Stomach (tissue), 9 donors: Measurements from ENCODE around the gene GREB1L. TPM values are rescaled to one million over a fixed set of nuclear protein-coding genes. Genes with fewer than 3 reads are reported as not detected.

Source experiments
- DNase-seq, 2 donors: peaks; one replicate each; pipeline versions ENCODE4 v3.0.0 to v3.0.0-alpha.2; 2013 to 2019
- H3K27ac ChIP-seq, 5 donors: fragments of 200-600 bp in 4 of 5; sonication (generic) in 4 of 5; one replicate each; pipeline ENCODE4 v1.5.1; 2013 to 2019; ENCODE audit warnings: mild to moderate bottlenecking in 1 of 5, moderate library complexity in 1 of 5
- H3K27me3 ChIP-seq, 3 donors: fragments of 200-600 bp; sonication (generic); one replicate each; pipeline ENCODE4 v1.5.1; 2017 to 2019; ENCODE audit warnings: mixed run types in 1 of 3
- H3K36me3 ChIP-seq, 4 donors: fragments of 200-600 bp; sonication (generic); 1 replicate in 3 of 4; 2 replicates in 1 of 4; pipeline ENCODE4 v1.5.1; 2016 to 2019
- H3K4me1 ChIP-seq, 4 donors: fragments of 200-600 bp; sonication (generic); one replicate each; pipeline ENCODE4 v1.5.1; 2016 to 2019
- H3K4me3 ChIP-seq, 4 donors: fragments of 200-600 bp; sonication (generic) in 3 of 4; one replicate each; pipeline ENCODE4 v1.5.1; 2016 to 2019; ENCODE audit warnings: mild to moderate bottlenecking in 1 of 4
- H3K9me3 ChIP-seq, 4 donors: fragments of 200-600 bp; sonication (generic); one replicate each; pipeline ENCODE4 v1.5.1; 2016 to 2019
- EP300 ChIP-seq: sonication (generic); formaldehyde crosslinking; IDR thresholded peaks from one replicate; pipeline ENCODE4 v1.6.1; 2017; ENCODE audit warnings: antibody characterized with exemption
- POLR2A ChIP-seq, 4 donors: fragments of 450-650 bp; IDR thresholded peaks; one replicate each; pipeline ENCODE4 v1.6.1; 2016; ENCODE audit warnings: antibody characterized with exemption in 4 of 4, control low read depth in 2 of 4, mild to moderate bottlenecking in 1 of 4, moderate library complexity in 1 of 4
- POLR2AphosphoS5 ChIP-seq, 3 donors: sonication (generic); formaldehyde crosslinking; IDR thresholded peaks; one replicate each; pipeline ENCODE4 v1.6.1; 2016; ENCODE audit warnings: antibody characterized with exemption in 3 of 3
- WGBS, 5 donors: extraction: QIAGEN DNeasy Blood & Tissue Kit in 3 of 5; methylation state at CpG; one replicate each; pipeline versions ENCODE4 v1.1.5 to v1.1.7; 2013 to 2018; 5-methylcytosine and 5-hydroxymethylcytosine counted together
- intact Hi-C: fragments of 100-400 bp; cut with DNase I; formaldehyde crosslinking; loops from one replicate; pipeline ENCODE4 v1.15.1; 2023; ENCODE audit warnings: low total_unique reads
- polyA plus RNA-seq, 3 donors: library from polyadenylated mRNA; stranded (reverse); fragments of 200-250 nt; gene quantifications; one replicate each; pipeline ENCODE4 v1.2.3, GENCODE V29; 2013
- total RNA-seq, 5 donors: library from RNA; depleted of rRNA; stranded (reverse); fragments of >200 nt; gene quantifications; one replicate each; pipeline versions ENCODE4 v1.1.0 to v1.2.3, GENCODE V29; 2014 to 2016
- TF ChIP-seq, protein P1 (sequence below), 7 experiments: fragments of 450-650 bp in 4 of 7; fragments of 200-600 bp in 3 of 7; sonication (generic) in 3 of 7; IDR thresholded peaks; one replicate each; pipeline ENCODE4 v1.5.1; 2016 to 2019; ENCODE audit warnings: antibody characterized with exemption in 7 of 7, control low read depth in 2 of 7, mild to moderate bottlenecking in 1 of 7
- donor health status: healthy with polysubstance abuse.
- donor health status: Bipolar disorder and iron deficiency.
- donor health status: healthy.

GREB1L gene
- total and polyA plus RNA-seq, 8 donors = 0.15 to 77.6 (median 0.45) TPM; not detected in 1

GRCh38 chr18:21402272-21402671 lies 160.2 kb downstream of the GREB1L start:
- Histone ChIP-seq H3K4me3 (no peak overlapping the region), H3K27me3 (no peaks in the 10 kb centered on the region), H3K4me1 (no peaks in the 10 kb centered on the region), H3K36me3 (no peaks in the 10 kb centered on the region), H3K27ac (no peak overlapping the region), H3K9me3 (no peaks in the 10 kb centered on the region)
- TF ChIP-seq EP300 (no peak), POLR2AphosphoS5 (IDR thresholded peaks at IDR 0.05) (no peak), POLR2A (IDR thresholded peaks at IDR 0.05) (no peak)
- TF ChIP-seq, protein P1, sequence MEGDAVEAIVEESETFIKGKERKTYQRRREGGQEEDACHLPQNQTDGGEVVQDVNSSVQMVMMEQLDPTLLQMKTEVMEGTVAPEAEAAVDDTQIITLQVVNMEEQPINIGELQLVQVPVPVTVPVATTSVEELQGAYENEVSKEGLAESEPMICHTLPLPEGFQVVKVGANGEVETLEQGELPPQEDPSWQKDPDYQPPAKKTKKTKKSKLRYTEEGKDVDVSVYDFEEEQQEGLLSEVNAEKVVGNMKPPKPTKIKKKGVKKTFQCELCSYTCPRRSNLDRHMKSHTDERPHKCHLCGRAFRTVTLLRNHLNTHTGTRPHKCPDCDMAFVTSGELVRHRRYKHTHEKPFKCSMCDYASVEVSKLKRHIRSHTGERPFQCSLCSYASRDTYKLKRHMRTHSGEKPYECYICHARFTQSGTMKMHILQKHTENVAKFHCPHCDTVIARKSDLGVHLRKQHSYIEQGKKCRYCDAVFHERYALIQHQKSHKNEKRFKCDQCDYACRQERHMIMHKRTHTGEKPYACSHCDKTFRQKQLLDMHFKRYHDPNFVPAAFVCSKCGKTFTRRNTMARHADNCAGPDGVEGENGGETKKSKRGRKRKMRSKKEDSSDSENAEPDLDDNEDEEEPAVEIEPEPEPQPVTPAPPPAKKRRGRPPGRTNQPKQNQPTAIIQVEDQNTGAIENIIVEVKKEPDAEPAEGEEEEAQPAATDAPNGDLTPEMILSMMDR (IDR thresholded peaks at IDR 0.05) = no peak
- WGBS, 5 donors = 96 to 100% (median 98%) methylated on average over 1 of the region's 1 CpG
- intact Hi-C loops = no loop called here
- DNase-seq = no peak

- WGBS, 5 donors = 63 to 88% (median 77%) methylated on average over 1 of the region's 1 CpG
- H3K4me1 ChIP-seq = no peaks in the 10 kb centered on the region
These were observed 162.4 kb downstream of the GREB1L start for GRCh38 chr18:21404426-21404825.

GRCh38 chr18:21406116-21406515 lies 164.1 kb downstream of the GREB1L start:
- no peak for TF ChIP-seq POLR2AphosphoS5 (IDR thresholded peaks at IDR 0.05)
- TF ChIP-seq POLR2A (IDR thresholded peaks at IDR 0.05) = no peak
- TF ChIP-seq, protein P1 (IDR thresholded peaks at IDR 0.05) = no peak
- no peak for TF ChIP-seq EP300
- Histone ChIP-seq H3K36me3 (no peaks in the 10 kb centered on the region), H3K27ac (no peak overlapping the region), H3K27me3 (no peaks in the 10 kb centered on the region), H3K9me3 (no peaks in the 10 kb centered on the region), H3K4me1 (no peaks in the 10 kb centered on the region), H3K4me3 (no peak overlapping the region)
- DNase-seq = no peak
- intact Hi-C loops = no loop called here
- WGBS, 5 donors = 82 to 96% (median 87%) methylated on average over 3 of the region's 3 CpGs

More at GRCh38 chr18:21404426-21404825, 162.4 kb downstream of the GREB1L start:
- DNase-seq = no peak
- Histone ChIP-seq H3K36me3 (no peaks in the 10 kb centered on the region), H3K27ac (no peak overlapping the region), H3K9me3 (no peaks in the 10 kb centered on the region), H3K4me3 (no peak overlapping the region), H3K27me3 (no peaks in the 10 kb centered on the region)
- TF ChIP-seq EP300 (no peak), POLR2A (IDR thresholded peaks at IDR 0.05) (no peak), POLR2AphosphoS5 (IDR thresholded peaks at IDR 0.05) (no peak)
- TF ChIP-seq, protein P1 (IDR thresholded peaks at IDR 0.05) = no peak
- intact Hi-C loops = no loop called here

GRCh38 chr18:21408681-21409080 lies 166.6 kb downstream of the GREB1L start:
- no peak overlapping the region for H3K4me3 ChIP-seq

More at GRCh38 chr18:21408681-21409080, 166.6 kb downstream of the GREB1L start:
- TF ChIP-seq POLR2AphosphoS5 (IDR thresholded peaks at IDR 0.05) = no peak
- TF ChIP-seq, protein P1 (IDR thresholded peaks at IDR 0.05) = no peak
- TF ChIP-seq EP300 = no peak
- no peak for TF ChIP-seq POLR2A (IDR thresholded peaks at IDR 0.05)
- intact Hi-C loops = no loop called here
- DNase-seq = no peak
- H3K36me3 ChIP-seq = no peaks in the 10 kb centered on the region
- H3K27ac ChIP-seq = no peak overlapping the region
- no peaks in the 10 kb centered on the region for H3K9me3 ChIP-seq
- 88 to 96% (median 92%) methylated on average over 3 of the region's 3 CpGs for WGBS, 5 donors
- no peaks in the 10 kb centered on the region for H3K4me1 ChIP-seq
- H3K27me3 ChIP-seq = no peaks in the 10 kb centered on the region
